HEK293T (cell line): Measurements from ENCODE around the gene ERFL.

Experiments used
- BHLHE40 ChIP-seq: fragments of 450-650 bp; IDR thresholded peaks from 2 replicates; pipeline ENCODE4 v1.6.1; 2016; ENCODE audit warnings: mild to moderate bottlenecking, moderate library complexity, borderline replicate concordance
- FOXA1 ChIP-seq: fragments of 450-650 bp; IDR thresholded peaks from 2 replicates; pipeline ENCODE4 v1.6.1; 2016; ENCODE audit warnings: mild to moderate bottlenecking
- FOXK2 ChIP-seq: fragments of 450-650 bp; IDR thresholded peaks from 2 replicates; pipeline ENCODE4 v1.6.1; 2016; ENCODE audit warnings: mild to moderate bottlenecking
- LEF1 ChIP-seq: fragments of 450-650 bp; IDR thresholded peaks from 2 replicates; pipeline ENCODE4 v1.6.1; 2017; ENCODE audit warnings: mild to moderate bottlenecking, borderline replicate concordance
- SUZ12 ChIP-seq: fragments of 450-650 bp; IDR thresholded peaks from 2 replicates; pipeline ENCODE4 v1.6.1; 2016; ENCODE audit warnings: mild to moderate bottlenecking
- ZNF384 ChIP-seq: fragments of 450-650 bp; IDR thresholded peaks from 2 replicates; pipeline ENCODE4 v1.6.1; 2016

DNA sequence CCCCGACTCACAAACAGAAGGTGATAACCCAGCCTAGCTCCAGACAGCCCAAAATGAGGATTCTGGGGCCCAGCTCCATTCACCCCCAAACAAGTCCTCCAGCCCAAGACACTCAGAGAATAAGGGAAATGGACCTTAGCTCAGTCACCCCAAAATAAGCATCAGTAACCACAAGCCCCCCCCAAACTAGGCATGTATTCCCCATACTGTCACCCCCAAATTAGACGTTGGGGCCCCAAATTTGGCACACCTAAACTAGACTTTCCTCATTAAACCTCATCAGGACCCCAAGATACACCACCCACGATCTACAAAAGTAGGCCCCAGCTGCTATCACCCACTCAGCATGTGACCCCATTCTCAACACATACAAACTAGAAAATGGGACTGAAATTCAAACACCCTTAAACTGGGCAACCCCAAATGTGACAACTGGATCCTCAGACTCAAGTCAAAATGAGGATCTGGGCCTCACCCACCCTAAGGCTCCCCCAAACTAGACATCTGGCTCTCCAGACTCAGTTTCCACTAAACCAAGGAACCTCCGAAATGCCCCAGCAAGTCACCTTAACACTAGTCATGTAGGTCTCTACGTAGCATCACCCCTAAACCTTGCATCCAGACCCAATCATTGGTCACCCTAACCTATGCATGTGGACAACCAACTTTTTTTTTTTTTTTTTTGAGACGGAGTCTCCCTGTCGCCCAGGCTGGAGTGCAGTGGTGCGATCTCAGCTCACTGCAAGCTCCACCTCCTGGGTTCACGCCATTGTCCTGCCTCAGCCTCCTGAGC, 13.4 kb upstream of the ERFL start:
- 0 out of 2 replicates have a peak, but pooled peaks have one; percentile 54 for TF ChIP-seq ZNF384
- no peak for TF ChIP-seq FOXK2
- TF ChIP-seq SUZ12, result no peak
- no peak for TF ChIP-seq LEF1
- TF ChIP-seq BHLHE40, result no peak
- no peak for TF ChIP-seq FOXA1
